HG03066 (cell line): ENCODE measurements around the gene GMDS.

Experiments
- ATAC-seq: cut with Tn5 transposase; IDR thresholded peaks from one replicate; pipeline ENCODE4 v1.9.1; 2021; ENCODE audit warnings: low read depth; ENCODE audit not compliant: unreplicated experiment

GMDS gene

DNA sequence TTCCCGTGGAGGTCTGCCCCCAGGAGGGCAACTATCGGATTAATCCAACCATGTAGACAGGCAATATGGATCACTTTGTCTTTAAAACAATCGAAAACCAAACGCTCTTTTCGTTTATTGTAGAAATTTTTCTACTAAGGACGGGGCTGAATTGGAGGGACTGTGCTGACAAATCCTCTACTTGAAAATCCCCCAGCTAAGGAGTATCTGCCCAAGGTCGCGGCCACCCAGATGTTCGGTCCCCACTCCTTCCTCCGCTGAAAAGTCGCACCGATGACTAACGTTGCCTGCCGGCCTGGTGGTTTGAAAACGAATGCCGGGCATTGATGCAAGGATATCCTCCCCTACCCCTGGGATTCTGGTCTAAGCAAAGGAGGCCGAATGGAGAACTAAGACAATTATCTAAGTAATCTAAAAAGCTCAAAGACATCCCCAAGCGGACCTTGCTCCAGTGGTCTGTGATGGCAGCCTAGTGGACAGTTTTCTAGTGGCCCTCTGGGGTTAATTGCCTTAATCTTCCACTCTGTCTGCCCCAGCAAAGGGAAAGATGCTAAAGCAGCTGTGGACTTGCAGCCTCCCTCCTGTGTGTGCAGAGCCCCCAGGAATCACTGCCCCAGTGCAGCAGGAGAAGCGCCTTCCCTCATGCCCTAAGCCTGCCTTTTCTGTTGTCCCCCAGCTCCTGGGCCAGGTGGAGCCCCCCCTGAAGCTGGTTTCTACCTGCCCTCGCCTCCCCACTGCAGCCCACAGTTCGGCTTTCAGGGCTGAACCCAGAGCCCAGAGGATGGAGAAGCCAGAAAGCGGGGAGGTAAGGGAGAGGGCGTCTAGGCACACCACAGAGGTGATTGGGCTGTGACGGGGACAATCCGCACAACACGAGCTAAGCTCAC, 639.3 kb downstream of the GMDS start:
- ATAC-seq, result no peak

DNA sequence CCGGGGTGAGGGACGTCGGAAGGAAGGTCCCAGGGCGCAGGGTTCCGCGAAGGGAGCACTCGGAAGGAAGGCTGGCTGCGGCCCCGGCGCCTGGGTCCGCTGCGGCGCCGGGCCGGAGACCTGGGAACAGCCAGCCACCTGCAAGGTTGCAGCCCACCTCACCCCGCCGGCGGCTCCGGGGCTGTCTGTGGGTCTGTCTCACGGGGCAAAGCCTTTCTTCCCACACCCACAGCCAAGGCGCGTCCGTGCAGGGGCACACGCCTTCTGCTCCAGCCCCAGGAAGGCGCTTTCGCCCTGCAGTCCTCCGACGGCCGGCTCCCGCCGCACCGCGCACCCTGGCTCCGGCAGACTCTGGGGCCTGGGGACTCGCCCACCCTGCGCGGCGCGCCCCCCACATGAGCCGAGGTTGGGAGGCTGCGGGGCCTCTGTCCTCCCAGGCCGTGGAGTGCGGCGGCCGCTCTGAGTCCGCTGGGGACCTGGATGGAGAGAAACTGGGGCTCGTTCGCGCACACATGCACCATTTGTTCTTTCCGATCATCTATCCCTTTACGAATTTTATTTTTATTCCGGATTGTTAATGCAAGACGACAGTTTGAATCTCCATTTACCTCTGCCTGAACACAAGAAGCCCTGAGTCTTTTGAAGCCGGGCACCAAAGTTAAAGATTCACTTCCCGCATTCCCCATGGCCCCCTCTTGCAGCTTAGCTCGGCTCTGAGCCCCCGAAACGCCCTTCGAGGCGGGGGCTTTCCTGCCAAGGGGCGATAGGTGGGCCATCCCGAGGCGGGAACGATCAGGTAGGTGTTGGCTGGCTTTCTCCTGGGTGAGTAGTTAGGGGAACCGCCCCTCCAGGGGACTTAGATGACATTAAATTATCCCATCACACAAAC, 640.2 kb downstream of the GMDS start:
- ATAC-seq, result no peak

DNA sequence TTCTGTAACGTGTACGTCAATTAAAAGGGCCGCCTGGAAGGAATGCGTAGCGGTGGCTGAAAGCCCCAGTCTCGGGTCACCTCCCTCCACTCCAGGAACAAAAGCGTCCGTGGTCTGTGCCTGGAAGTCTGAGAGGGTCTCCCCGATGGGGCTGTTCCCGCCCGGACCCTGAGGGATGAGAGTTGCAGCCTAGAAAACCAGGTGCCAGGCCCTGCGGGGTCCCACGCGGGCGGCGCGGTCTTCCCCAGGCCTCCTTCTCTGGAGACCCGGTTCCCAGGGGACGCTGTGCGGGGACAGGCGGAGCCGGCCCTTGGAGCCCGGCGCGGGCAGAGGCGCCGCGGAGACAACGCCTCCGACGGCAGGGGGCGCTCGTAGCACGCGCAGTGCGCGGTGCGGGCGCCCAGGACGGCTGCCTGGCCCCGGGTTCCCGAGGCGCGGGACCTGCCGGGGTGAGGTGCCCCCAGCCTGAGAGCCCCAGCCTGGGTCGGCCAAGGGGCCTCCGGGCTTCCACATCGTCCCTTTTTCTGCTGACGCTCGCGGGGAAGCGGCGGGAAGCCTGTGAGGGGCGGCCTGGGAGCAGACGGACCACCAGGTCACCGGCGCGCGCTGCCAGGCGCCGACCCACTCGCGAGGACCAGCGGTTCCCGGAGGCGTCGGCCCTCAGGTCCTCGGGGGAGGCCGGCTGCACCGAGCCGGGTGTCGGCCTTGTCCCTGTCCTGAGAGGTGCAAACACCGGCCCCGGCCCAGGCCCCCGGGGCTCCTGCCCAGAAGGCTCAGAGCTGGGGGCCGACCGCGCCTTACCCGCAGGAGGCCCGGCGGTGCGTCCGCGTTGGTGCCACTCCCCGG, 641.0 kb downstream of the GMDS start:
- no peak for ATAC-seq

DNA sequence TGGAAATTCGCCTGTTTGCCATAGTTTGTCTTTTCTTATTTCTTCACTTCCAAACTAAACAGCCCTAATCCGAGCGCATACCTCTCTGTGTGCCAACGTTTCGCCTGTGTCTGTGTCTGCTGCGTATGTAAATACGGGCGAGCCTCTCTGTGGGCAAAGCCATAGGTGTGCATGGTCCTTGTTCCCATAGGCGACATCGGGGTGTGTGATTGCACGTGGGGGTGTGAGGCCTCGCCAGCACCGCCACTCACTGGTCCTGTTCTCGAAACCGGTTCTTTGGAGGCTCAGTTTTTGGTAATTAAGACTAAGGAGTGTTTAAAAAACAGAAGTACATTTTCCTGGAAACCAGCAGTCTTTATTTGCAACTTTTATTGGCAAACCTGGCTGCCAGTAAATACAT, 641.7 kb downstream of the GMDS start:
- ATAC-seq, result no peak

DNA sequence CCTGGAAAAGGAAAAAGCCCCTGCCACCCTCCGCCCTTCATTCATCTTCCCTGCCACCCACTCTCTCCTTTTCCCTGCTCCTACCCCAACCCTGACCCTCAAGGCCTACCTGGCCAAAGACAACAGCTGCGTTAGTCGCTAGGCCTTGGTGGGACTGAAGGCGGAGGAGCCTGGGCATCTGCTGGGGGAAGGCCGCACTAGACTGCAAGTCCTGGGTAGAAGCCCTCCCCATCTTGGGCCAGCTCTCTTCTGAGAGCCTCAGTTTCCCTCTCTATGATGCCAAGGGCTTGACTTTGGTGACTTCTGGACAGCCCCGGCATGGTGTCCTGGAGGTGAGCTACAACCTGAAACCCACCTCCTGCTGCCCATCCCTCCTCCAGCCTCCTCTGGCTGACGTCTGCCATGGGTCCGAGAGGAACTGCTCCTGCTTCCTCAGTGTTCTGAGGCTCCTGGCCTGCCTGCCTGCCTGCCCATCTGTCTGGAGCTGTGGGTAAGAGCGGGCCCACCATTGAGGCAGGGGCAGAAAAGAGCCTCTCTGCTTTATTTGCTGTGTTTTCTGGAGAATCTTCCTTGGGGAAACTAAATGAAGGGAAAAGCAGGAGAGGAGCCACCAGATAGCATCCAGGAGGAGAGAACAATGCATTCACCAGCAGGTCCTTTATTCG, 643.2 kb downstream of the GMDS start:
- no peak for ATAC-seq

DNA sequence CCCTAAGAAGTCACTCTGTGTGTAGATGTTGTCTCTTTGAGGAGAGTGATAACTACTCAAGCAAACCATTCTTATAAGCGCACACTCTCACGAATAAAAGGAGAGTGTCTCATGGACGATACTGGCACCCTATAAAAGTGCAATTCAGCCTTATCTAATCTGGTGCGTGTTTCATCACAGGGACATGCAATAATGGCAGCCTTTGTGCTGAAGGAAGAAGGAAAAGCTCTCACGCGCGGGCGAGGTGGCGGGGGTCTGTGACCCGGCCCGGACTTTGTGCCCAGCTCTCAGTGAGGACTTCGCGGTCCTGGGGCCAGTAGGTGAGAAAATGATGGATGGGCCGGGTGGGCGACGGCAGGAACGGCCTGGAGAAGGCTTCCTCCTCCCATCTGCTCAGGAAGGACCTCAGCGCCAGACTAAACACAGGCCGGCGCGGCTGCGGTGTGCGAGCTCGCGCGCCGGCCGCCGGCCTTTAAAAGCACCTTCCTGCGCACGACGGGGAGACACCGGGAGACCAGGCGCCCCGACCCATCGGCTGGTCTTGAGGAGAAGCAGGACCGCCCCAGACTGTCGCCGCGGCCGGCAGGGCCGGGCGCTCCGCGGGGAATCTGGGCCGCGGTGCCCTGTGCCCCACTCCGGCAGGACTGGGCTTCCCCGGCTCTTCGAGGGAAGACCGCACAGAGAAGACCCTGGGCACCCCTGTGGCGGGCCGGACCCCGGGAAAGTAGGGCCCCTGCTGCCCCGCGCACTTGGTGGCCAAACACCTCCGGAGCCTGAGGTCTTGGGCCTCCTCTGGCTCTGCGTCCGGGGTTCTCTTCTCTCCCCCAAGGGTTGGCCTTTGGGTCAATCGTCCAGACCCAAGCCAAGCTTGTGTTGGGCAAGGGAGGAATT, 644.0 kb downstream of the GMDS start:
- ATAC-seq, result no peak

DNA sequence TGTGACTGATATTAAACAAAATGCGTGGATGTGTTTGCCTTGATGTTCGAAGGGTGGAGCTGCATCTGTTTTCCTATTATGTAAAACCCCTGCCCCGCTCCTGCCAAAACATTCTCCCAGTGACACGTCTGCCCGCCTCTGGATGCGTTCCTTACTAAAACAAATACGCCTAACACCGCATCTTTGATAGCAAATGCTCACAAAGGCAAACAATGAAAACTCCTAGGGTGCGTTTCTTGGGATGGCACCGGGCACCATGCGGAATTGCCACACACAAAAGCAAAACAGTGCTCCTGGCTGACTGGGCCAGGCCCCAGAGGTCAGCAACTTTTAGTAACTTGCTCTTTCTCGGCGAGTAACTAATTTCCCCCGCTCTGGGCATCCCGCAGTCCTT, 644.6 kb downstream of the GMDS start:
- no peak for ATAC-seq

DNA sequence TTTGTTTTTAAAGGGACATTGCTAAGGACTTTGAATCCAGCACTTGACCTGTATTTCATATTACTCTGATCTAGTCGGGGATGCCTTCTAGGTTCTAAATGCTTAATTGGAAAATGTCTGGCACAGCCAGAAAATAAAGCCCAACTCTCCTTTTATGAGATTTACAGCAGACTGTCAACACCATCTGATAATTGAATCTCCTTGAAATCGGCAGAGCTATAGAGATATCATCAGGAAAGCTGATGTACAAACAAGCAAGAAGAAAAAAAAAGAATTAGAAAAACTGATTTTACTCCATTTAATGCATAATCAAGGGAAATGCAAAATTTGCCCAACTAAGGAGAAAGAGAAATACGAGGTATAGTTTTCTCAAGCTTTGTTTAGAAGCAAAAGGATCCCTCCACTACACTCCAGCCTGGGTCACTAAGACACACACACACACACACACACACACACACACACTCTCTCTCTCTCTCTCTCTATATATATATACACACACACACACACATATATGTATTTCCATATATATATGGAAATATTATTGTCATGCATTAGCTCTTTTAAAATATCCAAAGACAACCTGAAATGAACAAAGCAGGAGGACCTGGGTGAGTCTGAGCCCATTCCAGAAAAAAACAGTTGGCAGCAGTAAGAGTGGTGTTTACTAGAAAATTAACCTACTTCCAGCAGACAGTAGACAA, 645.2 kb downstream of the GMDS start:
- ATAC-seq, result no peak

DNA sequence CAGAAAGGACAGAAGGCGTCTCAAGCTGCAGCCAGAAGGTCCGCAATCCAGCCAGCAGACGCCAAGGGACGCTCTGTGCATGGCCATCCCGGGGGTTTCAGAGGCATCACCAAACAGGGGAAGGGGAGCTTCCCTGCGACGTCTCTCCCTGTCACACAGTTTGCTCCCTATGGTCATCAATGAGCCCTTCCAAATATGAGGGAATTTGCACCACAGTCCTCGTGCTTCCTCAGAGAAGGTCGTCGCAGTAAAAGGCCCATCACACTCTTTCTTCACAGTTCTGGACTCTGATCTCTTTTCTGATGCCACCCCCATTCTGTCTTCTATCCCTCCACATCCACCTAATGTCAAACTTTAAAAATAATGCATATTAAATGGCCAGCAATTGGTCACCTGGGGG, 645.9 kb downstream of the GMDS start:
- no peak for ATAC-seq

DNA sequence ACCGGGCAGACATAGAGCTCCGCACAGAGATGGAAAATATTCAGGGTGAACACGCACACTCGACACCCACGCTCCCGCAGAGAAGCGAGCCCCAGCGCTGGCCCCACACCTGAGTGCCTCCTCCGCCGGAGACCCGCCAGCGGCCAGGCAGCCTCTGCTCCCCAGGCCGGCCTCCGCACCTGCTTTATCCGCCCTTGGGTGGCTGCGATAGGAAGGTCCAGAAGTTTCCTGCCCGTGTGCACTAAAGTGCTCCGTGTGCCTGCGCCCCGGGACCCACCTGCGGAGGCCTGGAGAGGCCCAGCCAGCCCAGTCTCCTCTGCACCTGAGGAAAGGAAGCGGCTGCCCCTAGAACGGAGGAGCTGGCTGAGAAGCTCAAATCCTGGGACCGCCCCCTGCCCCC, 646.5 kb downstream of the GMDS start:
- ATAC-seq, result no peak

DNA sequence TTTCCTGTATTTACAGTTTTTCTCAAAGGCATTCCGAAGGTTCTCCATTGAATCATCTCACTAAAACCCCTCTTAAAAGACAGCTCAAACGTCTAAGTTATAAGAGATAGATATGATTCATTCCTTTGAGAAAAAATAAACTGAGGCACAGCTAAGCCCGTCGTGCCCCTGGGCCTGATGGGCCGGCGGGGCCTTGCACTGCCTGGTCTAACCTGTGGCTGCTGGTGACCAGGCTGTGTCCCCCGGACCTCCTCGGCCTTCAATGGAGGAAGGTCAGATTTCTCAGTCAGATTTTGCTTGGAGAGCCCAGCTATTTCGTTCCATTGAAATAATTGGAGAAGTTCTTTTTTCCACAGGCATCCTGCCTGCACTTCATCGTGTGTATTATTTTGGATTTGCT, 647.0 kb downstream of the GMDS start:
- no peak for ATAC-seq

DNA sequence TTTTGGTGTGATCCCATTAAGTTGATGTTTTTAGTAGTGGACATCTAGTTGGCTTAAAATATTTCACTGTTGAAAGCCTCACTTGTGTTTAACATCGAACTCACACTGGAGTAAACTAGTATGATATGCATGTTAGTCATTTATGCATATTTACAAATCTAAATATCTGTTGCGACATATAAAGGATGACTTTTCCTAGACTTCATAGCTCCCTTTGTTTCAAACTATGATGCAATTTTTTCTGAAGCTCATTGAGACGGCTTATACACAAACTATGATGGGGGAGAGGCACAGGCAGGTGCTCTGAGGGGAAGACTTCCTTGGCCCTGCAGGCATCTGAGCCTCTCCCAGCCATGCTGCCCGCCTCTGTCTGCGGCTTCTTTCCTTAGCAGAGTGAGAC, 647.5 kb downstream of the GMDS start:
- no peak for ATAC-seq

DNA sequence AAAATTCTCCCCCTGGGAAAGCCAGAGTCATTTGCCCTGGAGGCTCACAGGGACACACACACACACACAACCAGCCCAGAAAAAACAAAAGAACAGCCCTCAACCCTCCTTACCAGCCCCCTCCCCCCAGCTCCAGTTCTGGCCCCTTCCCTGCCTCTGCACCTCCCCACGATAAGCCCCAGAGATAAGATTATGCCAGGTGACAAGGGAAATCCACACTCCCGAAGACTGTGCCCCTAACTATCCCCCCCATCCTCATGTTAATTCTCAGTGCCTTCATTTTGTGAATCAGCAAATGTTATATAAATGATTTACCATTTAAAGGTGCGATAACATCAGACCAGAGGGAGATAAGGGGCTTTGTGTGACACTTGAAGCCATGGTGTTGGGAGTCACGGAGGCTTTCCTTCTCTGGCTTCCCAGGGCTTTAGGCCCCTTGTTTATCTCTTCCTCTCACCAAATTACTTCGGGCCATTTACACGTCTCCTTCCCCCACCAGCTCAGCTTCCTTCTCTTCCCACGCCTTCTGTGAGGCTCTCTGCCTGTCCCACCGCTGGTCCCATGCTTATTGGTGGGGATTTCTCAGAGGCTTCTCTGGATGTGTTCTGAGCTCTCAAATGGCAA, 648.2 kb downstream of the GMDS start:
- no peak for ATAC-seq

DNA sequence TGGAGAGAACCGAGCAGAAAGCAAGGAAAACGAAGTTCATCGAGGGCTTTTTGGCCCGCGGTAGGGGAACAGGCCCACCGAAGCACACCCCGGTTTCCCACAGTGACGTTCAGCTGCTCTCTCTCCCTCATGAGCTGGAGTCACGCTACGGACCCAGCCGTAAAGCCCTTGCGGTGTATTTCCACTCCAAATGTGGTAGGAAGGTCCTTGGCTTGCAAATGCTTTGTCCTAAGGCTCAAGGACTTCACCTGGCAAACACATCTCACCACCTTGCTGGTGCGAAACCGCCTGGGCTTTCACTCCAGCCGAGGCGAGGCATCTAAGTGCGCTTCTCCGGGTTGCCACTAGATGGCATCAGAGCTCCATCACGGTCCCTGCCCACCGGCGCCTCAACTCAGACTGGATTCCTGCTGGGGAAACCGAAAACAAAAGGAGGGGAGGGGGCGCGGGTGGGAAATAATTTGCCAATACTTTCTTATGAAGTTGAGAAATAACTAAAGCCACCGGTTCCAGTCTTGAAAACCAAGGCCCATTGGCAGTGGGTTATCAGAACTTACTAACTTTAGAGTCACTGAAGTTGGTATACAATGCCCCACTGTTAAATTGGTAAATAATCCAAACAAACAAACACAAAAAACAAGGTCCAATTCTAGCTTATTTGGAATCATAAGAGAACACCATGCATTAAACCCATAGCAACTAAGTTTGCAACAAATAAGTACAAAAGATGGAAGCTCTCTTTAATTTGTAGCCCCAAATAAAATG, 649.1 kb downstream of the GMDS start:
- ATAC-seq, result no peak

DNA sequence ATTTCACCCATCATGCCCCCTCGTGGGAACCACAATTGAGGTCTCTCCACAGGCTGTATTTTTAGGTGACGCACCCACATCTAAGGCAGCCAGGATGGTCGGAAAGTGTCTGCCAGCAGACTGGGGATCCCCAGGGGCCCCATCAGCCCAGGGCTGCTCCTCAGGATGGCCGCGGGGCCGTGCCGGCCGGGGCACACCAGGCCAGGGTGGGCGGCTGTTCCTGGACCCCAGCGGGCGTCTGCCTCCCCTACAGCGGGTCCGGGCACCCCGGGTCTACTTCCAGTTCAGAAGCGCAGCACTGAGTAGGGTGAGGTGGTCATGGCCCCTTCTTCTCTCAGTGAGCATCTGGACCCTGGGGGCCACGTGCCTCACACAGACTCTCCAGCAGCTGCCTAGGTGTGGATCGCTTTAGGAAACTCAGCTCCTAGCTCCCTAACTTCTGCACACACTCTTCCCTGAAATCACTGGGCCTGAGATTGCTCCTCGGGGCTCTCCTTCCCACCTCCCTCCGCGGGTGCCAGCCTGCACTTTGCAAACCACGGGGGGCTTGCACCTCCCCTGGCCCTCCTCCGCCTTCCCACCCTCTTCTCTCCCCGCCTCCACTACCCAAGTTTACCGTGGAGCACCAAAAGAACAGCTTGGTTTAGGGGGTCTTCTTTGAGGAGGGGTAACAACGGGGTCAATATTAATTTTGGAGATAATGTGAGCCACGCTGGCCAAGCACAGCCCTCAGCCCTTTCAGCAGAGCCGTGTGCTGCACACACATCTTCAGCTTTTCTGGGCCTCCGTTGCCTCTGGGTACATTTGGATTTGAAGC, 649.9 kb downstream of the GMDS start:
- no peak for ATAC-seq

DNA sequence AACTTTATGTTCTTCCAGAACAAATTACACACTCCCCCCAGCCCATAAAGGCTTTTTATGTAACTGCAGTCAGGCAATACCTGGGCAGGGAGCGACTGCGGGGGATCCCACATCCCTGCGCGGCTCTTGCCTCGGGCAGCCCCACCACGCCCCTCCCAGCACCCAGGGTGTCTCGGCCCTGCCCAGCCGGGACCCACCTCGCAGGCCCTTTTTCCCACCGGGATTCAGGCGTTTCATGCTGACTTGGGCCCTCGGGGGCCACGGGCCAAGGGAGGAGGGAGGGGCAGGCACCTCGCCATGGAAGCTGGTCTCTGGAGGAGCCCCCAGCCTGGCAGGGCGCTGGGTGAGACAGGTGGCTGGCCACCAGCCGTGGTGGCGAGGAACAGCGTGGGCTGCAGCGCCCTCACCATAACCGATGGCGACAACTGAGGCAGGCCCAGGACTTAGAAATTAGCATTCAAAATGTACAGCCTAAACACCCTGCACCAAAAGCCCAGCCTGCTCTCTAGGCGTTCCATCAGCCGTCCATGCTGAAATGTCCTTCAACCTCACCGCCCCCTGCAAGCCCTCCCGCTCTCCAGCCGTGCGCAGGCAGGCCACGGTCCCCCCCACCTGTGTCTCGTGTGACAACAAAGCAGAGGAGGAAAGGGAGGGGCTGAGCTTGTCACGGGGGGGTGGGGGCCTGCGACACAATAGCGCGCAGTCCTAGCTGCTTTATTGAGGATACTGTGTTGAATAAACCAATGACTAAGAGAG, 650.8 kb downstream of the GMDS start:
- no peak for ATAC-seq
